Endometrial microvascular endothelial cells (primary cell): ENCODE measurements around the gene PDLIM1. TPM values are rescaled to one million over a fixed set of nuclear protein-coding genes. Genes with fewer than 3 reads are reported as not detected.

Experiments used
- total RNA-seq: library from RNA; depleted of rRNA; stranded (reverse); fragments of >200 nt; gene quantifications from one replicate; pipeline ENCODE4 v1.2.3, GENCODE V29; 2015; ENCODE audit errors: inconsistent ontology term

The PDLIM1 gene
- total RNA-seq, 1 donor from 2014 or later, result 162 TPM

Other genes with a start within 250 kb of the PDLIM1 start
- not detected for gene CYP2C8, start 221.5 kb downstream of the PDLIM1 start, total RNA-seq
- gene ACSM6, start 96.8 kb downstream of the PDLIM1 start, total RNA-seq, result not detected